HepG2 (cell line): Measurements from ENCODE around the gene BEND3. TPM values are rescaled to one million over a fixed set of nuclear protein-coding genes. Genes with fewer than 3 reads are reported as not detected.

Experiments
- ATAC-seq: fragments of 200-7000 bp; cut with Tn5 transposase; 3 replicates; pipeline ENCODE4 v1.9.1; 2020; ENCODE audit warnings: mild to moderate bottlenecking, moderate library complexity
- BruUV-seq: library from RNA; stranded (reverse); fragments of 400-500 nt; replicated peaks from 2 replicates; lab custom pipeline; 2021; lab: Mats Ljungman, UMichigan
- CTCF ChIA-PET: fragments of 300-600 bp; formaldehyde crosslinking; extraction: SDS; loops from one replicate; lab custom pipeline; 2021; ENCODE audit warnings: low total read pairs, inconsistent platforms, low intra/inter-chr PET ratio; lab: Yijun Ruan, JAX
- POLR2A ChIA-PET: fragments of 350-600 bp; sonication (Branson Sonifier 250); formaldehyde crosslinking; loops from one replicate; lab custom pipeline; 2020; ENCODE audit warnings: antibody characterized with exemption, inconsistent platforms; lab: Yijun Ruan, JAX
- DNase-seq: peaks from one replicate; pipeline ENCODE4 v3.0.0-alpha.2; 2015; ENCODE audit warnings: low spot score
- FAIRE-seq: peaks from 3 replicates; lab custom pipeline; 2011; peaks lifted over from hg19 to GRCh38; lab: Jason Lieb, UNC
- H2AFZ ChIP-seq: one replicate; pipeline ENCODE4 v1.6.1; 2011; ENCODE audit warnings: low read length, inconsistent platforms
- H3K27ac ChIP-seq: fragments of 300-600 bp; 3 replicates; pipeline ENCODE4 v1.8.0; 2011; ENCODE audit warnings: mixed run types, mild to moderate bottlenecking, mixed read lengths, low read length, inconsistent platforms; ENCODE audit not compliant: insufficient read depth; ENCODE audit errors: extremely low read length
- H3K27me3 ChIP-seq, 2 experiments: fragments of 200-600 bp in 1 of 2; 2 replicates in 1 of 2; 3 replicates in 1 of 2; pipeline versions ENCODE4 v1.6.0 to v1.8.0; 2011; ENCODE audit warnings: low read length in 2 of 2, mild to moderate bottlenecking in 2 of 2, moderate library complexity in 2 of 2, inconsistent platforms in 1 of 2; ENCODE audit not compliant: insufficient read depth in 2 of 2, control insufficient read depth in 1 of 2
- H3K36me3 ChIP-seq, 2 experiments: fragments of 200-600 bp in 1 of 2; replicated peaks in 1 of 2; 2 replicates in 1 of 2; 3 replicates in 1 of 2; pipeline versions ENCODE4 v1.5.1 to v1.8.0; 2011; ENCODE audit warnings: low read length in 2 of 2, inconsistent platforms in 1 of 2; ENCODE audit not compliant: insufficient read depth in 2 of 2, control insufficient read depth in 1 of 2
- H3K4me1 ChIP-seq: 2 replicates; pipeline ENCODE4 v1.5.1; 2012; ENCODE audit warnings: low read length, inconsistent platforms; ENCODE audit not compliant: insufficient read depth
- H3K4me2 ChIP-seq: 2 replicates; pipeline ENCODE4 v1.6.0; 2011; ENCODE audit warnings: low read depth, low read length, inconsistent platforms
- H3K4me3 ChIP-seq, 3 experiments: fragments of 200-600 bp in 1 of 3; sonication (generic), shearing (Covaris generic) in 1 of 3; replicated peaks in 1 of 3; 2 replicates each; pipeline ENCODE4 v1.5.1; 2011 to 2016; ENCODE audit warnings: low read length in 3 of 3, inconsistent platforms in 2 of 3, low read depth in 2 of 3, mild to moderate bottlenecking in 2 of 3, control low read depth in 1 of 3, mixed read lengths in 1 of 3; ENCODE audit not compliant: insufficient read depth in 1 of 3
- H3K79me2 ChIP-seq: one replicate; pipeline ENCODE4 v1.6.1; 2011; ENCODE audit warnings: low read length, inconsistent platforms; ENCODE audit not compliant: insufficient read depth
- H3K9ac ChIP-seq: 2 replicates; pipeline ENCODE4 v1.6.0; 2011; ENCODE audit warnings: mild to moderate bottlenecking, low read depth, low read length, inconsistent platforms; ENCODE audit not compliant: insufficient read depth
- H3K9me3 ChIP-seq: 2 replicates; pipeline ENCODE4 v1.5.1; 2012; ENCODE audit warnings: mild to moderate bottlenecking, low read length
- H4K20me1 ChIP-seq: 2 replicates; pipeline ENCODE4 v1.6.0; 2011; ENCODE audit warnings: inconsistent platforms, mild to moderate bottlenecking, low read length, moderate library complexity; ENCODE audit not compliant: insufficient read depth
- AGO1 ChIP-seq: fragments of 200-400 bp; formaldehyde crosslinking; IDR thresholded peaks from 2 replicates; pipeline ENCODE4 v1.6.1; 2017; ENCODE audit warnings: mild to moderate bottlenecking, low read depth, low read length, moderate library complexity; ENCODE audit not compliant: poor library complexity, severe bottlenecking
- HNF1A ChIP-seq, 2 experiments: sonication (generic) in 1 of 2; formaldehyde crosslinking in 1 of 2; IDR thresholded peaks; 2 replicates each; pipeline versions ENCODE4 v1.4.0 to v1.6.1; 2016 to 2020; ENCODE audit warnings: borderline replicate concordance in 1 of 2, low read depth in 1 of 2, mild to moderate bottlenecking in 1 of 2, missing genetic modification reagents in 1 of 2
- HNF4G ChIP-seq, 2 experiments: sonication (generic) in 1 of 2; formaldehyde crosslinking in 1 of 2; IDR thresholded peaks; 2 replicates each; pipeline versions ENCODE4 v1.4.0 to v1.6.1; 2011 to 2020; ENCODE audit warnings: borderline replicate concordance in 2 of 2, low read depth in 2 of 2, mild to moderate bottlenecking in 2 of 2, low read length in 1 of 2, missing genetic modification reagents in 1 of 2, moderate library complexity in 1 of 2
- HOXA5 ChIP-seq: sonication (generic); formaldehyde crosslinking; IDR thresholded peaks from 2 replicates; pipeline ENCODE4 v1.4.0; 2020; ENCODE audit warnings: missing genetic modification reagents
- MXI1 ChIP-seq: IDR thresholded peaks from 3 replicates; pipeline ENCODE4 v1.6.1; 2012; ENCODE audit warnings: low read depth, low read length, inconsistent platforms, borderline replicate concordance
- MZF1 ChIP-seq: sonication (generic); formaldehyde crosslinking; IDR thresholded peaks from 2 replicates; pipeline ENCODE4 v1.8.1; 2023; ENCODE audit warnings: mild to moderate bottlenecking, missing genetic modification reagents, borderline replicate concordance
- PAWR ChIP-seq: sonication (generic); formaldehyde crosslinking; IDR thresholded peaks from 2 replicates; pipeline ENCODE4 v1.4.0; 2020; ENCODE audit warnings: missing genetic modification reagents, mild to moderate bottlenecking, borderline replicate concordance
- SALL1 ChIP-seq: sonication (generic); formaldehyde crosslinking; IDR thresholded peaks from 2 replicates; pipeline ENCODE4 v1.8.0; 2022; ENCODE audit warnings: mild to moderate bottlenecking, missing genetic modification reagents
- TBX3 ChIP-seq: fragments of 450-650 bp; IDR thresholded peaks from 2 replicates; pipeline ENCODE4 v1.6.1; 2017; ENCODE audit warnings: antibody characterized with exemption, mild to moderate bottlenecking, inconsistent platforms, borderline replicate concordance
- ZNF652 ChIP-seq: IDR thresholded peaks from 2 replicates; pipeline ENCODE4 v1.6.1; 2016; ENCODE audit warnings: low read depth, borderline replicate concordance
- ZNF776 ChIP-seq: sonication (generic); formaldehyde crosslinking; IDR thresholded peaks from 2 replicates; pipeline ENCODE4 v1.4.0; 2020; ENCODE audit warnings: mild to moderate bottlenecking, missing genetic modification reagents
- ZNF780A ChIP-seq: sonication (generic); formaldehyde crosslinking; IDR thresholded peaks from 2 replicates; pipeline ENCODE4 v1.8.0; 2022; ENCODE audit warnings: mild to moderate bottlenecking, missing genetic modification reagents, moderate library complexity
- ZNF788 ChIP-seq: sonication (generic); formaldehyde crosslinking; IDR thresholded peaks from 2 replicates; pipeline ENCODE4 v1.5.0; 2020; ENCODE audit warnings: mild to moderate bottlenecking, missing genetic modification reagents, borderline replicate concordance
- WGBS: methylation state at CpG from one replicate; pipeline ENCODE4 v1.1.6; 2017; ENCODE audit warnings: low lambda C conversion rate; 5-methylcytosine and 5-hydroxymethylcytosine counted together
- in situ Hi-C: cut with HindIII; loops from 2 replicates; pipeline ENCODE4 v1.10.0; 2017; ENCODE audit warnings: low pct_unique_long_range_greater_than_20kb; ENCODE audit not compliant: extremely low pct_ligation_motif_present
- intact Hi-C: fragments of 100-400 bp; cut with micrococcal nuclease; formaldehyde crosslinking; loops from one replicate; pipeline ENCODE4 v1.10.0; 2022; ENCODE audit not compliant: unreplicated experiment
- polyA plus RNA-seq, 8 experiments: library from polyadenylated mRNA; depleted of rRNA in 3 of 8; stranded (reverse) in 7 of 8; unstranded in 1 of 8; fragments of >200 nt; fragmentation: Illumina TruSeq in 4 of 8; extraction: Trizol in 4 of 8; gene quantifications; 2 replicates each; pipeline versions ENCODE4 v1.2.1 to v1.2.3, GENCODE V29; 2011 to 2016; ENCODE audit warnings: low read depth in 4 of 8, missing spikeins in 1 of 8, mixed read lengths in 1 of 8; ENCODE audit not compliant: insufficient read depth in 1 of 8
- total RNA-seq, 5 experiments: library from RNA; depleted of rRNA; stranded (reverse); fragments of >200 nt; fragmentation: Illumina TruSeq; extraction: Trizol; gene quantifications; 2 replicates each; pipeline ENCODE4 v1.2.3, GENCODE V29; 2016; ENCODE audit warnings: low read depth in 1 of 5
- TF ChIP-seq, protein P1 (sequence below): sonication (generic); formaldehyde crosslinking; conservative IDR thresholded peaks from 2 replicates; pipeline ENCODE4 v1.8.1; 2023; ENCODE audit warnings: missing genetic modification reagents

Gene BEND3
- total and polyA plus RNA-seq, 2 of the 13 experiments (the other 11 are each of a cell fraction or from before 2014, with no cell fraction given), result 1.4 to 5.8 TPM

DNA sequence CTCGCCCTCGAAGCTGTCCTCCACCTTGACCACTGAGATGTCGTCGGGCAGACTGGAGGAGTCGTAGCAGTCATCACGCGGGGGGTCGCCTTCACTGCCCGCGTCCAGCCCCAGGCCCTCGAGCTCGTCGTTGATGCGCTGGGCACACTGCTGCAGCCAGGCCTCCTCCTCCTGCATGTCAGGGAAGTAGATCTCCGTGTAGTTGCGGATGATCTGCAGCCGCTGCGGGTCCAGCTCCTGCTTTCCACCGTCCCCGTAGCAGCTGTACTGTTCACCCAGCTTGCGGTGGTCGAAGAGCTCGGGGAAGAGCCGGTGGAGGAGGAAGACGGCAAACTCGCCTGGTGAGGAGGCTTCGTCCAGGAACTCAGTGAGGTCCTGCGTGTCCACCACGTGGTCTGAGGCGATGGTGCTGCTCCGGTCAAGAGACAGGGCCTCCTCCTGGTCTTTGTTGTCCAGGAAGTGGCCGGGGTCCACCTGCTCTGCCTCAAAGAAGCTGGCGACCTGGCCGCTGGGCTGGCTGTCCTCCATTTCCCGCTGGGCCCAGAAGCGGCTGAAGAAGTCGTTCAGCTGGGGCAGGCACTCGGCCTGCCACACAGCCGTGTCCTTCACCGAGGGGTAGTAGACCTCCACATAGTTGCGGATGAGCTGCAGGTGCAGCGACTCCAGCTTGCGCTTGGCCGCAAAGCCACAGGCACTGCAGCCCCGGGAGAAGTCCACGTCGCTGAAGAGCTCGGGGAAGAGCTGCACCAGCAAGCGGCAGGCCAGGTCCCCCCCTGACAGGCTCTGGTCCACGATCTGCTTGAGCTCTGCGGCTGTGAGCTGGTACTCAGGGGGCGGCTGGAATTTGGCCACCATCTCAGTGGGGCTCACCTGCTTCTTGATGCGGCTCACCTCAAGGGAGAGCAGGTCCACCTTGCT, 45.4 kb downstream of the BEND3 start:
- DNase-seq, result no peak
- no peak for ATAC-seq
- Histone ChIP-seq H2AFZ (no peak overlapping the region), H3K36me3 (peaks cover 5 to 24% of the 10 kb centered on the region in 2 experiments; a peak in 4 of 5 replicates), H4K20me1 (no peaks in the 10 kb centered on the region), H3K27ac (no peak overlapping the region), H3K27me3 (no peaks in the 10 kb centered on the region), H3K9ac (no peak overlapping the region), H3K9me3 (no peaks in the 10 kb centered on the region), H3K4me2 (no peak overlapping the region), H3K4me3 (no peak overlapping the region), H3K4me1 (peaks cover 33% of the 10 kb centered on the region), H3K79me2 (no peaks in the 10 kb centered on the region)
- TF ChIP-seq PAWR, result no peak
- no peak for TF ChIP-seq HNF4G (IDR thresholded peaks at IDR 0.05; ENCODE audit: borderline replicate concordance, low read depth, low read length)
- no peak for TF ChIP-seq HNF4G (CRISPR knock-in tag; IDR thresholded peaks at IDR 0.05; ENCODE audit: borderline replicate concordance, low read depth)
- no peak for TF ChIP-seq ZNF776 (CRISPR knock-in tag)
- no peak for TF ChIP-seq MXI1
- TF ChIP-seq HNF1A (IDR thresholded peaks at IDR 0.05; ENCODE audit: low read depth), result no peak
- TF ChIP-seq HNF1A (CRISPR knock-in tag; IDR thresholded peaks at IDR 0.05; ENCODE audit: borderline replicate concordance), result no peak
- TF ChIP-seq, protein P1, sequence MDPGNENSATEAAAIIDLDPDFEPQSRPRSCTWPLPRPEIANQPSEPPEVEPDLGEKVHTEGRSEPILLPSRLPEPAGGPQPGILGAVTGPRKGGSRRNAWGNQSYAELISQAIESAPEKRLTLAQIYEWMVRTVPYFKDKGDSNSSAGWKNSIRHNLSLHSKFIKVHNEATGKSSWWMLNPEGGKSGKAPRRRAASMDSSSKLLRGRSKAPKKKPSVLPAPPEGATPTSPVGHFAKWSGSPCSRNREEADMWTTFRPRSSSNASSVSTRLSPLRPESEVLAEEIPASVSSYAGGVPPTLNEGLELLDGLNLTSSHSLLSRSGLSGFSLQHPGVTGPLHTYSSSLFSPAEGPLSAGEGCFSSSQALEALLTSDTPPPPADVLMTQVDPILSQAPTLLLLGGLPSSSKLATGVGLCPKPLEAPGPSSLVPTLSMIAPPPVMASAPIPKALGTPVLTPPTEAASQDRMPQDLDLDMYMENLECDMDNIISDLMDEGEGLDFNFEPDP (CRISPR knock-in tag), result no peak
- no peak for TF ChIP-seq ZNF780A (CRISPR knock-in tag)
- no peak for TF ChIP-seq ZNF652 (CRISPR knock-in tag)
- TF ChIP-seq ZNF788 (CRISPR knock-in tag), result no peak
- no peak for TF ChIP-seq MZF1 (CRISPR knock-in tag)
- no peak for TF ChIP-seq TBX3
- TF ChIP-seq AGO1, result no peak
- TF ChIP-seq SALL1, result no peak
- no peak for TF ChIP-seq HOXA5 (CRISPR knock-in tag)
- 97% methylated on average over 18 of the region's 53 CpGs for WGBS
- POLR2A ChIA-PET, result no interaction called here
- intact Hi-C loops, result no loop called here
- FAIRE-seq, result no peak
- CTCF ChIA-PET, result no interaction called here
- BruUV-seq, result no TSS peak
- in situ Hi-C loops, result no loop called here
